ENCODE measurements around the gene SPRR4. TPM values are rescaled to one million over a fixed set of nuclear protein-coding genes. Genes with fewer than 3 reads are reported as not detected.

The SPRR4 gene
- total RNA-seq, 2 experiments from 2014 or later: not detected

DNA sequence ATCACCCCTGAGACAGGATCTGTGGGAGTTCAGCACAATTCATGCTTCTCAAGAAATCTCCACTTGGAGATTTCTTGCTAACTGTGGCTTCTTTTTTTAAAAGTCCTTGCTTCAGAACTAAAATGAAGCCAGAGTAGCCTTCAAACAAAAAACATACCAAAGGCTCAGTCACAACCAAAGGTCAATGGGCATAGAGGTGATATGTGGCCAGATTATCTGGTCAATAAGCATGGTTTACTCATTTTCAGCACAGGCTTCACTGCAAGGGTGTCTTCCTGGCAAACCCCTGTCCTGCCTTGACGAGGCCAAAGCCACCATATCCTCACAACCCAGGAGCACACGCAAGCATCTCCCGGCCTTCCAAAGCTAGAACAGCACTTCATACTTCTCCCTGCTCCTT is 11.2 kb upstream of the SPRR4 start:
- DNase-seq: no peak
- POLR2A ChIA-PET: no interaction called here
- Mint-ChIP-seq H3K4me3 (no peak overlapping the region), H3K4me1 (ENCODE audit: low read depth) (no peaks in the 10 kb centered on the region), H3K27me3 (peaks cover 2% of the 10 kb centered on the region), H3K36me3 (ENCODE audit: low read depth) (no peaks in the 10 kb centered on the region), H3K27ac (no peak overlapping the region), H3K9me3 (no peaks in the 10 kb centered on the region)
- intact Hi-C loops (cut with micrococcal nuclease): no loop called here
- no peak for ATAC-seq
- TF ChIP-seq, protein P1, sequence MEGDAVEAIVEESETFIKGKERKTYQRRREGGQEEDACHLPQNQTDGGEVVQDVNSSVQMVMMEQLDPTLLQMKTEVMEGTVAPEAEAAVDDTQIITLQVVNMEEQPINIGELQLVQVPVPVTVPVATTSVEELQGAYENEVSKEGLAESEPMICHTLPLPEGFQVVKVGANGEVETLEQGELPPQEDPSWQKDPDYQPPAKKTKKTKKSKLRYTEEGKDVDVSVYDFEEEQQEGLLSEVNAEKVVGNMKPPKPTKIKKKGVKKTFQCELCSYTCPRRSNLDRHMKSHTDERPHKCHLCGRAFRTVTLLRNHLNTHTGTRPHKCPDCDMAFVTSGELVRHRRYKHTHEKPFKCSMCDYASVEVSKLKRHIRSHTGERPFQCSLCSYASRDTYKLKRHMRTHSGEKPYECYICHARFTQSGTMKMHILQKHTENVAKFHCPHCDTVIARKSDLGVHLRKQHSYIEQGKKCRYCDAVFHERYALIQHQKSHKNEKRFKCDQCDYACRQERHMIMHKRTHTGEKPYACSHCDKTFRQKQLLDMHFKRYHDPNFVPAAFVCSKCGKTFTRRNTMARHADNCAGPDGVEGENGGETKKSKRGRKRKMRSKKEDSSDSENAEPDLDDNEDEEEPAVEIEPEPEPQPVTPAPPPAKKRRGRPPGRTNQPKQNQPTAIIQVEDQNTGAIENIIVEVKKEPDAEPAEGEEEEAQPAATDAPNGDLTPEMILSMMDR (IDR thresholded peaks at IDR 0.05): no peak
- CTCF ChIA-PET: no interaction called here

DNA sequence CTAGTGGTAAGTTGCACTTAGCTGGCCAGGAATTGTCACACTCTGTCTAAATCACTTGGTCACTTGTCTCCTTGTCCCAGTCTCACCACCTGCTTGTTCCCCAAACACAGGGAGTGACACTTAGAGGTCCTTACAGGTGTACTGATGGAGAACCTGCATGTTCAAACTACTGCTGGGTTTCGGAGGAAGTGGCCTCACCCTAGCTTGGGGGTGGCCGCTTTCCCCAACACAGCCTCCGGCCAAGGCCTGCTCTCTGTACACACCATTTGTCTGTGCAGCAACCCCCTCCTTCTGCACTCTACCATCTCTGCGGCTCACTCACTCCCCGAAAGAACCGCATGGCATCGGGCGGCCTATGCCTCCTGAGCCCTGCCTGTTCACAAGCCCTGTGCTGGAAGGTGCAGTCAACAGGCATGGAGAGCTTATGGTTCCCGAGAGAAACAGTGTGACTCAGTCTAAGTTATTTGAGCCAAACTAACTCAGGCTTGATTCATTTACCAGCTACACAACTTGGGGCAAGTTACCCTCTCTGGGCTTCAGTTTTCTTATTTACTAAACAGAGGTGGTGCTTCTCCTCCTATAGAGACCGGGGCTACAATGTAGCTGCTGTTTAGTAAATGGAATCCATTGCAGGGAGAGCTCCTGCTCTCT is 10.5 kb upstream of the SPRR4 start:
- H3K4me3 Mint-ChIP-seq: no peak overlapping the region
- H3K36me3 Mint-ChIP-seq (ENCODE audit: low read depth): no peaks in the 10 kb centered on the region
- CTCF ChIA-PET: no interaction called here
- H3K27me3 Mint-ChIP-seq: peaks cover 6% of the 10 kb centered on the region
- TF ChIP-seq, protein P1 (IDR thresholded peaks at IDR 0.05): no peak
- POLR2A ChIA-PET: no interaction called here
- no peaks in the 10 kb centered on the region for H3K9me3 Mint-ChIP-seq
- no peak for DNase-seq
- no peak overlapping the region for H3K27ac Mint-ChIP-seq
- intact Hi-C loops (cut with micrococcal nuclease): no loop called here
- no peak for ATAC-seq
- no peaks in the 10 kb centered on the region for H3K4me1 Mint-ChIP-seq (ENCODE audit: low read depth)

DNA sequence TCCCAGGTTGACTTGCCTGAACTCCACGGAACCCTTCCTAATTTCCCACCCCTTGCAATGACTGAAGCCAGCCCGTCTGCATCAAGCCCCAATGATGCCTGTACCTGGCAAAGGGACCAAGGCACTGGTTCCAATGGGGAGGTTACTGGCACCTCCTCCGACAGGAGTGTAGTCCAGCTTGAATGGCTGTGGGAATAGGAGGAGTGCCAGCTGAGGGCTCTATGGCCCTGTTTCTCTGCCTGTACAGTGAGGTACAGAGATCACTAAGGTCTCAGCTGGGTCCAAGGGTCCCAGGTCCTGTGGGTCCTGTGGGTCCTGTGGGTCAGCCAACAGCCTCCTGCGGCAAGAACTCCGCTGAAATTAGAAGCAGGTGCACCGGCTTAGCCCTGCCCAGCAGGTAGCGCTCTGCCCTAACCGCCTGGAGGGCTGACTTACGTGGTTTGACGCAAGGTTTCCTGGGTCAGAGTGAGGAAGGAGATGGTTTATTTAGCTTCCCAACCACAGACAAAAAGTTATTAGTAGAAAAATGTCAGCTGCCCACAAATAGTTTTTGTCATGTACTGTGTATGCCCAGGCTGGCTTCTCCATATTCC is 9.9 kb upstream of the SPRR4 start:
- TF ChIP-seq, protein P1 (IDR thresholded peaks at IDR 0.05): no peak
- H3K4me1 Mint-ChIP-seq (ENCODE audit: low read depth): no peaks in the 10 kb centered on the region
- no peak overlapping the region for H3K4me3 Mint-ChIP-seq
- POLR2A ChIA-PET: no interaction called here
- intact Hi-C loops (cut with micrococcal nuclease): no loop called here
- H3K27me3 Mint-ChIP-seq: peaks cover 6% of the 10 kb centered on the region
- CTCF ChIA-PET: no interaction called here
- no peaks in the 10 kb centered on the region for H3K36me3 Mint-ChIP-seq (ENCODE audit: low read depth)
- no peaks in the 10 kb centered on the region for H3K9me3 Mint-ChIP-seq
- H3K27ac Mint-ChIP-seq: no peak overlapping the region
- no peak for DNase-seq
- no peak for ATAC-seq

DNA sequence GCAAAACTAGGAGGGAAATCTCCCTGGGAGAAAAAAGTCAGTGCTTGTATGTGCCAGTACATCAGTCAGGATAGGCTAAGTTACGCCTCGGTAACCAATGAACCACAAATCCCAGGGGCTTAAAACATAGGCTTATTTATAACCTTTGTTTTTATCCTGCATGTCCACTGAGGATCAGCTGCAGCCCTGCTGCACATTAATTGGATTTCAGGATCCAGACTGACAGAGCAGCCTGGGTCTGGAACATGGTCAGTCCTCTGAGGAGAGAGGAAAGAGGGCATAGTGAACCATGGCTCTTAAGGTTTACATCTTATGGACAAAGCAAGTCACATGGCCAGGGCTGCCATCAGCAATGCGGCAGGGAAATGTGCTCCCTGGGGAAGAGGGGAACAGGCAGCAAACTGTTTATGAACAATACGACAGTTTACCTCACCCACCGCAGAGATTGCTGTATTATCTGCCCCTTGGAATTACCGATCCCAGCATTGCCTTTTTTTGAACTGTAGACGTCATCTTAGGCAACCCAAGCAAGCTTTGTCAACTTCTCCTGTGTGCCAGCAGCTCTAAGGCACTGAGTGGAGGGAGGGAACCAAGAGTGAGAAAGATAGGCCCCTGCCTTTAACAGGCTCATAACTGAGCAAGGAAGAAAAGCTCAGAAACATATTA is 9.1 kb upstream of the SPRR4 start:
- Mint-ChIP-seq H3K4me3 (no peak overlapping the region), H3K27me3 (peaks cover 6% of the 10 kb centered on the region), H3K4me1 (ENCODE audit: low read depth) (no peaks in the 10 kb centered on the region), H3K36me3 (ENCODE audit: low read depth) (no peaks in the 10 kb centered on the region), H3K9me3 (no peaks in the 10 kb centered on the region), H3K27ac (no peak overlapping the region)
- no peak for DNase-seq
- TF ChIP-seq, protein P1 (IDR thresholded peaks at IDR 0.05): no peak
- intact Hi-C loops (cut with micrococcal nuclease): no loop called here
- ChIA-PET CTCF (no interaction called here), POLR2A (no interaction called here)
- ATAC-seq: no peak

DNA sequence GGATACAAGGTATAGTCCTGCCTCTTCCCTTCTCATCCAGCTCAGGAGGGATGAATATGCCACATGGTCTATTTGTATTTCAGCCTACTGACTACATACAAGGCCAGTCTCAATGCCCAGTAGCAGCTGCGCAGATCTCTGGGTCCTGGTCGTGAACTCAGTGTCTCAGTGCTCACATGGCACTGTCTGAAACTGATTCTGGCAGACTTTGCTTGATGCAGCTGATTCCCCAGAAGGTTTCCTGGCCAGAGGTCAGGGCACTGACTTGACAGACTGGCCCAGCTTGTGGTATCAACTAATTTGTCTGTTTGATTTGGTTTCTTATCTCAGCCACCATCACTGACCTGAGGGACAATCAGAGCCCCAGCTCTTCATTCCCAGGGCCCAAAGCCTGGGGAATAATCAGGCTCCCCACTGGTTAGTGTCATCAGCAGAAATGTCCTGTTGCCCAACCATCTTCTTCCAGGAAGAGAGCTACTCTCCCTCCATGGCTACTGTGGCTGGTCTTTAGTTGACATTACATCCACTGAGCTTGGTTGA is 7.5 kb upstream of the SPRR4 start:
- H3K27ac Mint-ChIP-seq: no peak overlapping the region
- POLR2A ChIA-PET: no interaction called here
- H3K9me3 Mint-ChIP-seq: no peaks in the 10 kb centered on the region
- ATAC-seq: no peak
- no peaks in the 10 kb centered on the region for H3K4me1 Mint-ChIP-seq (ENCODE audit: low read depth)
- peaks cover 7% of the 10 kb centered on the region for H3K27me3 Mint-ChIP-seq
- CTCF ChIA-PET: no interaction called here
- intact Hi-C loops (cut with micrococcal nuclease): no loop called here
- no peak overlapping the region for H3K4me3 Mint-ChIP-seq
- TF ChIP-seq, protein P1 (IDR thresholded peaks at IDR 0.05): no peak
- H3K36me3 Mint-ChIP-seq (ENCODE audit: low read depth): no peaks in the 10 kb centered on the region
- no peak for DNase-seq
